Measurements from ENCODE around the gene XPR1. TPM values are rescaled to one million over a fixed set of nuclear protein-coding genes. Genes with fewer than 3 reads are reported as not detected.

The XPR1 gene
- total RNA-seq, 4 donors from 2014 or later, result 17.2 to 28.3 (median 26.6) TPM

GRCh38 chr1:180892675-180893074 lies 260.9 kb downstream of the XPR1 start:
- H3K4me1 ChIP-seq, result no peaks in the 10 kb centered on the region
- no peaks in the 10 kb centered on the region for H3K27me3 ChIP-seq
- no peak for ATAC-seq
- no peaks in the 10 kb centered on the region for H3K9me3 ChIP-seq
- H3K36me3 ChIP-seq, result no peaks in the 10 kb centered on the region
- TF ChIP-seq EP300 (IDR thresholded peaks at IDR 0.05), result no peak
- TF ChIP-seq POLR2AphosphoS5 (IDR thresholded peaks at IDR 0.05), result no peak
- no peak for TF ChIP-seq CTCF (IDR thresholded peaks at IDR 0.05)
- no peak for TF ChIP-seq POLR2A (IDR thresholded peaks at IDR 0.05)
- no peak overlapping the region for H3K4me3 ChIP-seq
- 52 to 75% methylated on average over 2 of the region's 2 CpGs for WGBS, 2 donors (ENCODE audit: low coverage in 1 of 2)
- H3K27ac ChIP-seq, result no peak overlapping the region

DNA sequence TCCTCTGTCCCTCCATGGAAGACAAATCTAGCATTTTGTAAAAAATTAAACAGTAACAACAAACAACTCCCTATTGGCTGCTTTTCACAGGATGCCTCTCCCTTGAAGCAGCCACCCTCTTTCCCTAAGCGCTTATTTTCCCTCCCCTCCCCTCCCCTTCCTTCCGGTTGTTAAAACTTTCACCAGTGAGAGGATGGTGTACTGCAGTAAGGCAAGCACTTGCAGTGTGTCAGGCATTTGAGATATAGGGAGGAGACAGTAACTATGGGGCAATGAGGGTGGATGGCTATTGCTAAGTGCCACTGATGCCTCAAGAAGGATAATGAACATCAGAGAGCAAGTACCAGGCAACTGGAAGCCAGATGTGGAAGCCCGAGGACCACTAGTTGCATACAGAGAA lies 261.8 kb downstream of the XPR1 start:
- peaks cover 3% of the 10 kb centered on the region for H3K27me3 ChIP-seq
- ATAC-seq, result no peak
- TF ChIP-seq POLR2AphosphoS5 (IDR thresholded peaks at IDR 0.05) (no peak), POLR2A (IDR thresholded peaks at IDR 0.05) (no peak), CTCF (IDR thresholded peaks at IDR 0.05) (no peak), EP300 (IDR thresholded peaks at IDR 0.05) (no peak)
- no peak overlapping the region for H3K4me3 ChIP-seq
- H3K4me1 ChIP-seq, result no peaks in the 10 kb centered on the region
- no peaks in the 10 kb centered on the region for H3K36me3 ChIP-seq
- H3K9me3 ChIP-seq, result no peaks in the 10 kb centered on the region
- 38% methylated on average over 2 of the region's 3 CpGs; no CpG with 5 or more reads in 1 of the 2 donors for WGBS, 2 donors (ENCODE audit: low coverage in 1 of 2)
- no peak overlapping the region for H3K27ac ChIP-seq

GRCh38 chr1:180896161-180896560 lies 264.3 kb downstream of the XPR1 start:
- Histone ChIP-seq H3K9me3 (no peaks in the 10 kb centered on the region), H3K4me1 (no peaks in the 10 kb centered on the region), H3K27ac (no peak overlapping the region), H3K27me3 (peaks cover 18% of the 10 kb centered on the region), H3K36me3 (no peaks in the 10 kb centered on the region), H3K4me3 (no peak overlapping the region)
- no peak for TF ChIP-seq POLR2A (IDR thresholded peaks at IDR 0.05)
- no peak for TF ChIP-seq EP300 (IDR thresholded peaks at IDR 0.05)
- TF ChIP-seq POLR2AphosphoS5 (IDR thresholded peaks at IDR 0.05), result no peak
- no peak for TF ChIP-seq CTCF (IDR thresholded peaks at IDR 0.05)
- 100% methylated on average over 1 of the region's 3 CpGs; no CpG with 5 or more reads in 1 of the 2 donors for WGBS, 2 donors (ENCODE audit: low coverage in 1 of 2)
- ATAC-seq, result no peak

GRCh38 chr1:180898441-180899219 lies 266.8 kb downstream of the XPR1 start:
- H3K4me1 ChIP-seq, result no peaks in the 10 kb centered on the region
- H3K27ac ChIP-seq, result no peak overlapping the region
- 42 to 46% methylated on average over 2 to 4 of the region's 5 CpGs for WGBS, 2 donors (ENCODE audit: low coverage in 1 of 2)
- no peak overlapping the region for H3K4me3 ChIP-seq
- TF ChIP-seq CTCF (IDR thresholded peaks at IDR 0.05), result no peak
- no peak for TF ChIP-seq POLR2AphosphoS5 (IDR thresholded peaks at IDR 0.05)
- TF ChIP-seq POLR2A (IDR thresholded peaks at IDR 0.05), result no peak
- no peak for TF ChIP-seq EP300 (IDR thresholded peaks at IDR 0.05)
- H3K9me3 ChIP-seq, result no peaks in the 10 kb centered on the region
- ATAC-seq, result no peak
- no peaks in the 10 kb centered on the region for H3K36me3 ChIP-seq
- H3K27me3 ChIP-seq, result peaks cover 18% of the 10 kb centered on the region

DNA sequence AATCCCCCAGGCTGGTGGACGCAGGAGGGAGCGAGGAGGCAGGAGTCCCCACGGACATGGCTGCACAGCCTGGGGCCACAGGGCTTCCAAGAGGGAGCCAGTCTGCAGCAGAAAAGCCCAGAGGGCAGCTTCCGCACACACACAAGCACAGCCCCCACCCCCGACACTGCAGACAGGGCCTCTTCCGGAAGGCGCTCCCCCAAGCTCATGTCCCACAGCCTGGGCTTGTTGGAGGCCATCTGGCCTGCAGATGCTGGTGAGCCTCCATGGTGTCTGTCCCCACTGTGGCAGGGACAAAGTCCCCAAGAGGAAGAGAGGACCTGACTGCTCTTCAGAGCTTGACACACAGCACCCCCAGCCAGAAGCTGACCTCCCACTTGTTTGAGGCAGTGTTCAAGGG lies 267.4 kb downstream of the XPR1 start:
- H3K27ac ChIP-seq, result no peak overlapping the region
- no peak for ATAC-seq
- H3K36me3 ChIP-seq, result no peaks in the 10 kb centered on the region
- H3K27me3 ChIP-seq, result peaks cover 18% of the 10 kb centered on the region
- no peak for TF ChIP-seq EP300 (IDR thresholded peaks at IDR 0.05)
- TF ChIP-seq CTCF (IDR thresholded peaks at IDR 0.05), result no peak
- TF ChIP-seq POLR2A (IDR thresholded peaks at IDR 0.05), result no peak
- no peak for TF ChIP-seq POLR2AphosphoS5 (IDR thresholded peaks at IDR 0.05)
- no peaks in the 10 kb centered on the region for H3K9me3 ChIP-seq
- no peaks in the 10 kb centered on the region for H3K4me1 ChIP-seq
- no peak overlapping the region for H3K4me3 ChIP-seq
- 100% methylated on average over 1 of the region's 7 CpGs; no CpG with 5 or more reads in 1 of the 2 donors for WGBS, 2 donors (ENCODE audit: low coverage in 1 of 2)

All from gastroesophageal sphincter (tissue), 4 donors.